Skeletal muscle satellite cell (primary cell): Measurements from ENCODE around the gene ATG3. TPM values are rescaled to one million over a fixed set of nuclear protein-coding genes. Genes with fewer than 3 reads are reported as not detected.
A peak's percentile ranks its signal among the peaks of the same experiment; 100 is the strongest.

Source experiments
- H3K27me3 ChIP-seq: 2 replicates; pipeline ENCODE4 v1.7.0; 2013; ENCODE audit warnings: low read length; ENCODE audit not compliant: control insufficient read depth, insufficient read depth
- H3K36me3 ChIP-seq: 2 replicates; pipeline ENCODE4 v1.7.0; 2013; ENCODE audit warnings: mild to moderate bottlenecking, control low read depth, low read length; ENCODE audit not compliant: insufficient read depth
- H3K4me1 ChIP-seq: 2 replicates; pipeline ENCODE4 v1.7.0; 2013; ENCODE audit warnings: low read length; ENCODE audit not compliant: control insufficient read depth, insufficient read depth
- H3K4me2 ChIP-seq: 2 replicates; pipeline ENCODE4 v1.7.0; 2013; ENCODE audit warnings: mild to moderate bottlenecking, low read length
- H3K4me3 ChIP-seq: 2 replicates; pipeline ENCODE4 v1.7.0; 2013; ENCODE audit warnings: low read length
- H3K9ac ChIP-seq: 2 replicates; pipeline ENCODE4 v1.7.0; 2013; ENCODE audit warnings: mild to moderate bottlenecking, low read depth, low read length, moderate library complexity
- H3K9me3 ChIP-seq: replicated peaks from 2 replicates; pipeline ENCODE4 v1.7.0; 2013; ENCODE audit warnings: mild to moderate bottlenecking, control low read depth, low read length
- total RNA-seq: library from RNA; depleted of rRNA; stranded (reverse); fragments of >200 nt; gene quantifications from 2 replicates; pipeline ENCODE4 v1.2.3, GENCODE V29; 2012; rRNA removed

The ATG3 gene
- 72.5 and 93.0 TPM in 2 replicates for total RNA-seq

DNA sequence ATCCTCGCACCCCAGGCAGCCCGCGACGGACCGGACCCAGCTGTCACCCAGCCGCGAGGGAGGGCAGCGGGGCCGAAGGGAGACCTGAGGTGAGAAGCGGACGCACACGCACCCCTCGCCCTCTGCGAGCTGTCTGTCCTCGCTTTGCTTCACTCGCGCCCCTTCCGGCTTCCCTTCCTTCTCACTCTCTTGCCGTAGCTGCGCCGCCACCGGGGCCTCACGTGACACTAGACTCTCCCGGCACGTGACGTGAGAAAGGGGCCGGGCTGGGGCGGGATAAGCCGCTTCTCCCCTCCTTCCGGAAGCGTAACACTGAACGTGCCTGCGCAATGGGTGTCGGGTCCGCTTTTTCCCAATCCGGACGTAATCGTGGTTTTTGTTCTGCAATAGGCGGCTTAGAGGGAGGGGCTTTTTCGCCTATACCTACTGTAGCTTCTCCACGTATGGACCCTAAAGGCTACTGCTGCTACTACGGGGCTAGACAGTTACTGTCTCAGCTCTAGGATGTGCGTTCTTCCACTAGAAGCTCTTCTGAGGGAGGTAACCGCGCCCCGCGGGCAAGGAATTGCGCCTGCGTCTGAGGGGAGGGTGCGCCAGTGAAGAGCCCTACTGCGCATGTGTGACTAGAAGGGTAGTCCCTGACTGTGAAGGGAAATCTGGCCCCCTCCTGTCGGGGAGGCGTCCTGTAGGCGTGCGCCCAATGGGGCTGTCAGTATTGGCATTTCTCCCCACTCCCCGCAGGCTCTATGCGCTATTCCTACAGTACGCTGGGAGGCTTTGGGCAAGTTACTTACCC is at the start of gene ATG3, which contains the start of gene SLC35A5:
Gene ATG3 (minus strand): TSS at position 229 of the 796 bp plus-strand sequence. CDS start 434 bp downstream, outside the sequence.
Gene SLC35A5 (plus strand): TSS at position 312 of the 796 bp plus-strand sequence. CDS start 1,359 bp downstream, outside the sequence.
- Histone ChIP-seq H3K9ac (peak within 1 kb of the TSS; percentile 93), H3K9me3 (no peaks in the 10 kb centered on the region), H3K36me3 (no peaks in the 10 kb centered on the region), H3K4me3 (peak within 1 kb of the TSS; percentile 90), H3K4me2 (peak within 1 kb of the TSS; percentile 81), H3K4me1 (peaks cover 10% of the 10 kb centered on the region), H3K27me3 (no peaks in the 10 kb centered on the region)

DNA sequence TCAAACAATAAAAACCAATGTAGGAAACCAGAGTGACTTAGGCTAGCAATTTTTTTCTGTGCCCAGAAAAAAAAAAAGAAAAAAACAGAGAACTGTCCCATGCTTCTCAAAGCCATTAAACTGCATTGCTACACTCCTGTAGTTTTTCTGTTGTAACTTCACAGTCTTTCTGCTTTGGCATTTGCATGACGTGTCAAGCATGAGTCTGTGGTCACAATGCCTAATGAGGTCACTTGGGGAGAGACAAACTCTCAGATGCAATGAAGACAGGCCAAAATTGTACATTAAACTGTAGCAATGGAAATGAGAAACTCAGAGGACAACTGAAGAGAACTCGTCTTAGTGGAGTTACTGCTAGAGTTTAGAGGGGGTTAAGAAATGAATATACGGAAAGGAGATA is 48.4 kb upstream of the ATG3 start:
- no peak overlapping the region for H3K4me2 ChIP-seq
- H3K4me3 ChIP-seq = no peak overlapping the region
- no peaks in the 10 kb centered on the region for H3K27me3 ChIP-seq
- H3K4me1 ChIP-seq = peaks cover 18% of the 10 kb centered on the region
- H3K9ac ChIP-seq = peak overlapping the region; percentile 59
- H3K9me3 ChIP-seq = no peaks in the 10 kb centered on the region
- peaks cover 81% of the 10 kb centered on the region for H3K36me3 ChIP-seq

- Histone ChIP-seq H3K4me3 (no peak overlapping the region), H3K36me3 (peaks cover 75% of the 10 kb centered on the region), H3K4me2 (no peak overlapping the region), H3K9ac (no peak overlapping the region), H3K27me3 (no peaks in the 10 kb centered on the region), H3K4me1 (peaks cover 31% of the 10 kb centered on the region), H3K9me3 (no peaks in the 10 kb centered on the region)
Measured at GRCh38 chr3:112607863-112608262, 46.1 kb upstream of the ATG3 start.

DNA sequence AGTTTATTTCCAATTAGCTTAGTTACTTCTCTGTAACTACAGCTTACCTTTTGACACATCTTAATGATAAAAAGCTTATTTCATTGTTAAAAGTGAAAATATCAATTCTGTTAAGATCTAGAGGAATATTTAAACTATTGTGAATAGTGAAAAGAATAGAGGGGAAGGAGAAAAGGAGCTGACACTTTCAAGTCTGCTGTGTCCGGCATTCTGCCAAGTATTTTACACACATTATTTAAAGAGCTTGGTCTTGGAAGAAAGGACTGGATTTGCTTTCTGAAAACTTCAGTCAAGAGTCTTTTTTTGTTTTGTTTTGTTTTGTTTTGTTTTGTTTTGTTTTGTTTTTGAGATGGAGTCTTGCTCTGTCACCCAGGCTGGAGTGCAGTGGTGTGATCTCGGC is 44.3 kb upstream of the ATG3 start:
- H3K36me3 ChIP-seq = peaks cover 74% of the 10 kb centered on the region
- H3K4me2 ChIP-seq = no peak overlapping the region
- H3K9me3 ChIP-seq = no peaks in the 10 kb centered on the region
- peaks cover 31% of the 10 kb centered on the region for H3K4me1 ChIP-seq
- H3K9ac ChIP-seq = peak overlapping the region; percentile 59
- no peak overlapping the region for H3K4me3 ChIP-seq
- H3K27me3 ChIP-seq = no peaks in the 10 kb centered on the region

DNA sequence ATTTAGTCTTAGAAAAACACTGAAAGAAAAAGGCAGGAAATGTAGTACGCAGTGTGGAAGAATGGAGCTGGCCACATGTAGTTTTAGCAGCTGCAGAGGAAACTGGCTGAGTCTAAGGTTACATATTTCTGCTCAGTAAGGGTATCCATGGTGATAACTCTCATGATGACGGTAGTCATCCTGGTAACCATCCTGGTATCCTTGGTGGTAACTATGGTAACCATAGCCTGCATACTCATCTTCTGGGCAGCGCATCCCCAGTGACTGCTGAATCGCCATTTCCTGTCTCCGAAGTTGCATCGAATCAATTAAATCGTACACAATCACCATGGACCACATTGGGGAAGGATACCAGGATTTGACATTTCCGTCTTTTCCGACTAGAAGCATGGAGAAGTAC is 43.5 kb upstream of the ATG3 start:
- Histone ChIP-seq H3K4me2 (peak overlapping the region; percentile 49), H3K9me3 (no peaks in the 10 kb centered on the region), H3K4me1 (peaks cover 27% of the 10 kb centered on the region), H3K9ac (peak overlapping the region; percentile 80), H3K4me3 (no peak overlapping the region), H3K36me3 (peaks cover 79% of the 10 kb centered on the region), H3K27me3 (no peaks in the 10 kb centered on the region)

DNA sequence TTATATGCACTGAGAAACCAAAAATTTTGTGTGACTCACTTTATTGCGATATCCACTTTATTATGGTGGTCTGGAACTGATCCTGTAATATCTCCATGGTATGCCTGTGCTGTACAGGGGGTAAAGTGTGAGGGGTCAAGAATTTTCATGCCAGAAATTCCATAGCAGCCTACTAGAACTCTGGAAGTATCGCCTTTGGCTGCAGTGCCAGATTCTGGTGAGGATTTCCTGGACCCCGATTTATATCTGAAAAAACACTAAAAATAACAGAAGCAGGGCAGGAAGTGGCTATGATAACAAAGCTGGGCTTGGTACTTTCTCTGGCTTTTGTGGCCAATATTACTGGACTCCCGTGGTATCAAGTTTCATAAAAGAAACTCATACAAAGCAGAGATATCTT is 42.8 kb upstream of the ATG3 start:
- Histone ChIP-seq H3K4me1 (peaks cover 21% of the 10 kb centered on the region), H3K27me3 (no peaks in the 10 kb centered on the region), H3K4me3 (no peak overlapping the region), H3K36me3 (peaks cover 80% of the 10 kb centered on the region), H3K4me2 (peak overlapping the region; percentile 49), H3K9ac (peak overlapping the region; percentile 80), H3K9me3 (no peaks in the 10 kb centered on the region)

GRCh38 chr3:112602217-112602838 is 40.6 kb upstream of the ATG3 start:
- Histone ChIP-seq H3K27me3 (no peaks in the 10 kb centered on the region), H3K4me2 (no peak overlapping the region), H3K36me3 (peaks cover 78% of the 10 kb centered on the region), H3K4me3 (no peak overlapping the region), H3K4me1 (peaks cover 21% of the 10 kb centered on the region), H3K9ac (no peak overlapping the region), H3K9me3 (no peaks in the 10 kb centered on the region)

DNA sequence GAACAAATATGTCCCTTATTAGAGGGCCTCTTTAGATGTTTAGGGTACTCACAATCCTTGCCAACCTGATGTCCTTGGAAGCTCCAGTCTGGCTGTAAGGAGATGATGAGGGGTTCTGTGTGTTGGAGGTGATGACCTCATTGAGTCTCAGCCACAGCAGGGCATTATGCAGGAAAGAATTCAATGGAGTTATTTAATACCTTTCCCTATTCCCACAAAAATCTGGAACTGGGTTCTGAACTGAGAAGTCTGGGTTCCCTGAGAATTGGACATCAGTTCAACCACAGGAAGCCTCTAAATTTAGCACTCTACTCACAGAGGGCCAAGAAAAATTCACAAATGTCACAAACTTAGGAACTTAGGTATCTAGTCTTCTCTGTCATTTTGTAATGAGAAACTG is 37.0 kb upstream of the ATG3 start:
- Histone ChIP-seq H3K27me3 (no peaks in the 10 kb centered on the region), H3K4me2 (no peak overlapping the region), H3K4me1 (peaks cover 1% of the 10 kb centered on the region), H3K4me3 (no peak overlapping the region), H3K9me3 (no peaks in the 10 kb centered on the region), H3K36me3 (peaks cover 56% of the 10 kb centered on the region), H3K9ac (no peak overlapping the region)

GRCh38 chr3:112597945-112598344 is 36.2 kb upstream of the ATG3 start:
- Histone ChIP-seq H3K4me2 (no peak overlapping the region), H3K27me3 (no peaks in the 10 kb centered on the region), H3K36me3 (peaks cover 50% of the 10 kb centered on the region), H3K4me3 (no peak overlapping the region), H3K4me1 (no peaks in the 10 kb centered on the region), H3K9me3 (no peaks in the 10 kb centered on the region), H3K9ac (no peak overlapping the region)

GRCh38 chr3:112594856-112595255 is 33.1 kb upstream of the ATG3 start:
- H3K36me3 ChIP-seq = peaks cover 21% of the 10 kb centered on the region
- no peak overlapping the region for H3K4me2 ChIP-seq
- no peaks in the 10 kb centered on the region for H3K27me3 ChIP-seq
- H3K4me1 ChIP-seq = no peaks in the 10 kb centered on the region
- no peaks in the 10 kb centered on the region for H3K9me3 ChIP-seq
- H3K9ac ChIP-seq = no peak overlapping the region
- no peak overlapping the region for H3K4me3 ChIP-seq

DNA sequence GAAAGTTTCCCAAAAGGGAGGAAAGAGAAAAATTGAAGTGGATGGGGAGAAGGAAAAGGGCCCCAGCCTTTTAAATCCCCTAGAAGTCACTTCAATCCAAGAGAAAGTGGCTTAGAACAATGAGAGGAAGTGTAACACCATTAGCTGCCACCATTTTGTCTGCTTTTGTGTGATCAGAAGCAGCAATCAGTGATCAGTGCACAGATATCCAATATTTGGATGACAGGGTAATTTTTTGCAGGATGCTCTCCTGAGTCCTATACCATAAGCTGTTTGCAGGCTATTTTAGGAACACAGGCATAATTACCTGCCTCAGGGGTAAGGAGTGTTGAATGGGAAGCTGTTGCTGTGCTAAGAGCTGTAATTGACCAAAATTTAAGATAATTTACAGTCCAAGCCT is 31.5 kb upstream of the ATG3 start:
- Histone ChIP-seq H3K4me3 (no peak overlapping the region), H3K9ac (no peak overlapping the region), H3K4me1 (no peaks in the 10 kb centered on the region), H3K27me3 (no peaks in the 10 kb centered on the region), H3K36me3 (peaks cover 6% of the 10 kb centered on the region), H3K9me3 (no peaks in the 10 kb centered on the region), H3K4me2 (no peak overlapping the region)
